GM18507 (cell line): ENCODE results near the gene FZR1.
"Not testable (repeated sequence)": the region's sequence is repeated elsewhere in the genome, so short reads cannot be mapped to it uniquely, and the experiment has no call there.

ENCODE experiments used
- DNase-seq: peaks from one replicate; pipeline ENCODE4 v3.0.0; 2011; ENCODE audit warnings: low read depth; ENCODE audit not compliant: insufficient read length; ENCODE audit errors: extremely low spot score
- FAIRE-seq: peaks from 2 replicates; lab custom pipeline; 2011; peaks lifted over from hg19 to GRCh38; lab: Jason Lieb, UNC

The FZR1 gene

DNA sequence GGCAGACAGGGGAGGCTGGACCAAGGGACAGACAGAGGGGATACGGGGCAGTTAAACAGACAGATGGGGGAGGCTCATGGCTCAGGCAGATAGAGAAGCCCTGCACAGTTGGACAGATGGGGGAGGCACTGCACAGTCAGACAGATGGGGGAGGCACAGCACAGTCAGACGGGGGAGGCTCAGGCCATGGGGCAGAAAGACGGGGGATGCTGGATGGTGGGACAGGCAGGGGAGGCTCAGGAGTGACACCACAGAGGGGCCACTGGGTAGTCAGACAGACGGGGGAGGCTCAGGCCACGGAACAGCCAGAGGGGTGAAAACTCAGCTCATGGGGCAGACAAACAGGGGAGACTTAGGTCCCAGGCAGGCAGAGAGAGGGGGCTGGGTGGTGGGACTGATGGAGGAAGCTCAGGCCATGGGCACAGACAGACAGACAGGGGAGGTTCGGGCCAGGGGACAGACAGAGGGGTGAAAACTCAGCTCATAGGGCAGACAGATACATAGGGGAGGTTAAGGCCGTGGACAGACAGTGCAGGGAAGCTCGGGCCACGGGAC, 50.4 kb downstream of the FZR1 start:
- no peak for FAIRE-seq
- no peak for DNase-seq

DNA sequence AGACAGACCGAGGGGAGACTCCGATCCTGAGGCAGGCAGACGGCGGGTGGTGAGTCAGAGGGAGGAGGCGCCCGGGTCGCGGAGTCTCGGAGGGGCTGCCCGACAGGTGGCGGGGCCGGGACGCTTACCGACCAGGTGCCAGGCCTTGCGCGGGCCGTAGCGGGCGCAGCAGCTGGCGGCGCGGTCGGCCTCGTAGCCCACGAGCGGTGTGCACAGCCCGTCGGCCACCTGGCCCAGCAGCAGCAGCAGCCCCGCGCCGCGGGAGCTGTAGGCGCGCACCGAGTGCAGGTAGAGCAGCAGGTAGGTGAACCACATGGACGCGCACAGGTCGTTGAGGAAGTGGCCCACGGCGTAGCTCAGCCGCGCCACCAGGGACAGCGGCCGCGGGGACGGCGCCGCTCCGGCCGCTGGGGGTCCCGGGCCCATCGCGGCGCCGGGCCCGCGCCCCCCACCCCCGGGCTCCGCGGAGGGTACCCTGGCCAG, 50.9 kb downstream of the FZR1 start:
- FAIRE-seq (no peak), DNase-seq (no peak)

DNA sequence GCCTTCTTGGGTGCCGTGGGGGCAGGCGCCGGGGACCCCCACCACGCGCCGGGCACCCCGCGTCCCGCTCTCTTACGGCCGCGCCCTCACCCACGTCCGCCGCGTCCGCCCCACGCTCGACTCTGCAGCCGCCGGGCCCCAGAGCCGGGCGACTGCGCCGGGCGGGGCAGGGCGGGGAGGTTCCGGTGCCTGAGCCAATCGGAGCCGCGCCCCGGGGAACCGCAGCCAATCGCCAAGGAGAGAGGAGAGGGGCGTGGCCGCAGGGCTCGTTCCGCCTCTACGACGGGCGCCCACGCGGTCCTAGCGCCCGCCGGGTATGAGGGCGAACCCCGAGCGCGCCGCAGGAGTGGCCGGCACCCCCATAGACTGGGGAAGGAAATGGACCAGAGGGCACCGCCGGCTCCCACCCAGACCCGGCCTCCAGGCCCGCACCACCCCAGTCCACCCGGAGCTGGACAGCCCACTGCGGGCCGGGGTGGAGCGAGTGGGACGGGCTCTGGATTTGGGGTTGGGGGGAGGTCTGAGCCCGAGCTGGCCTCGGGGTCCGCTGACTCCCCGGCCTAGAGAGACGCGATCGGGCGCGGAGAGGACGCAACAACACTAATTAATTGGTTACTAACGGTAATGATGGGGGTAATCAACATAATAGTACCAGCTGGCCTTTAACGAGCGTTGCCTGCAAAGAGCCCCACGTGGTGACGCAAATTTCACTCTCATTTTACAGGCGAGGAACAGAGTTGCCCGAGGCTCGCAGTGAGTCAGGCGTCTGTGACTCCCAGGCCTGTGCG, 51.5 kb downstream of the FZR1 start, which contains the start of gene MFSD12:
MFSD12 (minus strand) TSS at position 126 of the 788 bp plus-strand sequence. CDS start 183 bp downstream, outside the sequence.
- peak; percentile 96 for FAIRE-seq
- peak; percentile 100 for DNase-seq

DNA sequence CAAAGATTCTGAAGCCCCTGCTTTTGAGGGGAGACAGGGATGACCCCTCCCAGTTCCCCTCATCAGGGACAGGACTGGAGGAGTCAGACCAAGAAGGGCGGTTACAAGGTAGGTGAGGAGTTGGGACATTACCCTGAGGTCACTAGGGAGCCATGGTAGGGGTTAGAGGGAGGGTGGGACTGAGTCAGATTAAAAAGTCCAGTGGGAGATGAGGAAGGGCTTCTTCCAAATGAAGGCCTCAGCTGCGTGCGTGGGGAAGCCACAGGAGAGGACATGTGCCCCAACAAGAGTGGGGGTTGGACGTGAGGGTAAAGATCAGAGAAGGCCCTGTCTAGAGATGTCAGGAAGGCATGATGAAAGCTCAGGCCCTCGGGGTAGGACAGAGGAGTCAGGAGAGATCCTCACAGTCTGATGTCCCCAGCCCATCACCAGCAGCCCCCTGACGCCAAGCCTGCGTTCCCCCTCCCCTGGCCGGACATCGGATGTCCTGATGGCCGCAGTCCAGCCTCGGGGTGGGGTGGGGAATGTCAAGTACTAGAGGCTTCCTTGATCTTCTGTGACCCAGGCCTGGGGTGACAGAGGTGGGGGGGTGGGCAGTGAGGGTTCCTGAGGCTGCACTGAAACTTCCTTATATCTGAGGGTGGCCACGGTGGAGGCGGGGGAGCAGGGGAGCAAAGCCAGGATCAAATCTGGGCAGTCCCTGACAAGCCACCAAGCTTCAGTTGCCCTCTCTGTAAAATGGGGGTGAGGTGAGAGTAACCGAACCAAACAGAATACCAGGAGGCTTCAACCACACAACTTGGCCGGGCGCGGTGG, 57.8 kb downstream of the FZR1 start:
- no peak for DNase-seq

DNA sequence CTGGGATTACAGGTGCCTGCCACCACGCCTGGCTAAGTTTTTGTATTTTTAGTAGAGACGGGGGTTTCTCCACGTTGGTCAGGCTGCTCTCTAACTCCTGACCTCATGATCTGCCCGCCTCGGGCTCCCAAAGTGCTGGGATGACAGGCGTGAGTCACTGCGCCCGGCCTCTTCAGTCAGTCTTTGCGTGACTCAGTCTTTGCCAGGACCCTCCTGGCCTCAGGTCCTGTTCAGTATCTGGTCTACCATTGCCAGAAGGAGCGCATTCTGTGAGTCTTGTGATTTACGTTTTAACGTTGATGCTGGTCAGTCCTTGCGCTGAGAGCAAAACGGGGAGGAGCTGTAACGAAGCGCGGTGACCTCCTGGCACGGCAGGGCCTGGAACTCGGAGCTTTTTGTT, 59.0 kb downstream of the FZR1 start:
- DNase-seq (no peak), FAIRE-seq (no peak)

More for the DNA sequence above, 57.8 kb downstream of the FZR1 start:
- no peak for FAIRE-seq

DNA sequence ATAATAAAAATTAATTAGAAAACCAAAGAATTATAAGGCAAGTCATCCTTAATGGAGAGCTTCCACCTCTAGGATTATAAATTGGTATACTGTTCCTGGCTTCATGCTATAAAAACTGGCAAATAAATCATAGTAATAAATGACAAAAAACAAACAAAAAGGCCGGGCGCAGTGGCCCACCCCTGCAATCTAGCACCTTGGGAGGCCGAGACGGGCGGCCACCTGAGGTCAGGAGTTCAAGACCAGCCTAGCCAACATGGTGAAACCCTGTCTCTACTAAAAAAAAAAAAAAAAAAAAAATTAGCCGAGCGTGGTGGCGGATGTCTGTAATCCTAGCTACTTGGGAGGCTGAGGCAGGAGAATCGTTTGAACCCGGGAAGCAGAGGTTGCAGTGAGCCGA, 63.9 kb downstream of the FZR1 start:
- not testable (repeated sequence) for FAIRE-seq, DNase-seq

DNA sequence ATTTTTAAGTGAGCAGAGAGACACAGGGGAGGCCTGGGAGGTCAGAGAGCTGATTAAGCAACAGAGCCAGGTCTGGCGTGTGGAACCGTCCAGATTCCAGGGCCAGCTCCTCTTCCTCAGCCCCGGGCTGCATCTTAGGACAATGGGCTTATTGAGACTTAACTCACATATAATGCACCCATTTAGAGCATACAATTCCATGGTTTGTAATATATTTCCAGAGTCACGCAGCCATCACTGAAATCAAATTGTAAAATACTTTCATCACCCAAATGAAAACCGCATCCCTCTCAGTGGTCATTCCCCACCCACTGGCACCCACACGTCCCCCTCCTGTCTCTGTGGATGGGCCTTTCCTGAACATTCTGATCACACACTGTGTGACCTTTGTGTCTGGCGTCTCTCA, 64.5 kb downstream of the FZR1 start:
- FAIRE-seq = no peak

DNA sequence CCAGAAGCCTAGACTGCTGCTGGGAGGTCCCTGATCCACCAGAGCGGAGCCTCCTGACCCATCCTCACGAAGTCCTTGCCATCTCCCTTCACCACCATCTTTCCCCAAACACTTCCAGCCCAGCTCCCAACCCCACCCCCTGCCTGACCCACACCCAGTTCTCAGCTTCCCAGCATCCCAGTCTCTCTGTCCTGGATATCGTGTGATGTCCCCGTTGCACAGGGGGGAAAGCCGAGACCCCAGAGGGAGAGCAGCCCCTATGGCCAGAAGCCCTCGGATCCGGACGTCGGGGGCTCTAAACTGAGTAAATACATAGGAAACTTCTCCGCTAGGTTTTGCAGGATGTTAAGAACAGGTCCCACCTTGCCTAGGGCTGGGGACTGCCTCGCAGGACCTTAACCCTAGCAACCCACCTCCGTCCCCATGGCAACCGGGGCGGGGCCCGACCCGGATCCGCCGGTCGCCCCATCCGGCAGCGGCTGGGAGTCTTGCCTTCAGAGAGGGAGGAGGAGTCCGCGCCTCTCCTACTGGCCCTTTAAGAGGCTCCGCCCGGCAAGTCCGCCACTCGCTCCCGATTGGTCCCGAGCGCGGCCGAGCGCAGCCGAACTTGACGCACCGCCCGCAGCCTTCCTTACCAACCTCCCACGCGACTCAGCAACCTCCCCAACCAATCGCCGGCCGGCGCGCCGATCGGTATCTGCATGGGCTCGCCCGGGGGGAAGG, 66.2 kb downstream of the FZR1 start:
- DNase-seq = peak; percentile 96
- FAIRE-seq = peak; percentile 99

More for the DNA sequence above, 64.5 kb downstream of the FZR1 start:
- no peak for DNase-seq

DNA sequence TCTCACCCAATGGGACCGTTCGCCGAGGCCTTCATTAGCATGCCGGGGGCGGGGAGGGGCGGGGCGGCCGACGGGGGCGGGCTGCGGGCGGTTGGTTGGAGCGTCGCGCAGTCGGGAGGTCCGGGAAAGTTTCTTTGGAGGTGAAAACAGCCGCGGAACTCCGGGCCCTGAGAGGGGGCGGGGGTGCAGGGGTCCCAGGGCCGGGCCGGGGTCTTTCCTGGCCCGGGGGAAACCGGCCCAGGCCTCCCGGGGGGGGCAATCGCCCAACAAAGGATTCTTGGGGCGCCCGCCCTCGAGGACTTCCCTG, 66.7 kb downstream of the FZR1 start, which contains the start of gene HMG20B:
HMG20B (plus strand) TSS at position 90 of the 307 bp plus-strand sequence. CDS start 366 bp downstream, outside the sequence.
- DNase-seq (no peak), FAIRE-seq (no peak)

DNA sequence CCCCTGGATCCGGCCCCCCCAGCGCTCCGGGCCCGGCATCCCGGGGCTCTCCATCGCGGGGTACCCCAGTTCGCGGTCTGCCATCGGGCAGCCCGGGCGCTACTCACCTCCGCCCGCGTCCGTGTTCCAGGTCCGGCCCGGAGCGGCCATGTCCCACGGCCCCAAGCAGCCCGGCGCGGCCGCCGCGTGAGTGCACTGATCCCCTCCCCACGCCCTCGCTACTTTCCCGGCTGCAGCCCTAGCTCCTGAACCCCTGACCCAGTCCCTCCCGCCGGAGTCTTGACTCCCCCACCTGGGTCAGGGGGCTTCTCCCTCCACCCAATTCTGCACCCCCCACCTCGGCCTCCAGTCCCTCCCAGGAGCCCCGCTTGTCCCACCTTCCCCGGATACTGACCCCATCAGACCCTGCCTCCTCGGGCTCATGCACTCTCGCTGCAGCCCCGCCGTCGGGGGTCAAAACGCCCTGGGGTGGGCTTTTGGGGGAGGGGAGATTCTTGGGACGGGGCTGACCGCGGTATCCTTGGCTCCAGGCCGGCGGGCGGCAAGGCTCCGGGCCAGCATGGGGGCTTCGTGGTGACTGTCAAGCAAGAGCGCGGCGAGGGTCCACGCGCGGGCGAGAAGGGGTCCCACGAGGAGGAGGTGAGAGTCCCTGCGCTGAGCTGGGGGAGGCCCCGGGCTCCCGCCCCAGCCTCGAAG, 67.2 kb downstream of the FZR1 start:
- no peak for FAIRE-seq
- no peak for DNase-seq

DNA sequence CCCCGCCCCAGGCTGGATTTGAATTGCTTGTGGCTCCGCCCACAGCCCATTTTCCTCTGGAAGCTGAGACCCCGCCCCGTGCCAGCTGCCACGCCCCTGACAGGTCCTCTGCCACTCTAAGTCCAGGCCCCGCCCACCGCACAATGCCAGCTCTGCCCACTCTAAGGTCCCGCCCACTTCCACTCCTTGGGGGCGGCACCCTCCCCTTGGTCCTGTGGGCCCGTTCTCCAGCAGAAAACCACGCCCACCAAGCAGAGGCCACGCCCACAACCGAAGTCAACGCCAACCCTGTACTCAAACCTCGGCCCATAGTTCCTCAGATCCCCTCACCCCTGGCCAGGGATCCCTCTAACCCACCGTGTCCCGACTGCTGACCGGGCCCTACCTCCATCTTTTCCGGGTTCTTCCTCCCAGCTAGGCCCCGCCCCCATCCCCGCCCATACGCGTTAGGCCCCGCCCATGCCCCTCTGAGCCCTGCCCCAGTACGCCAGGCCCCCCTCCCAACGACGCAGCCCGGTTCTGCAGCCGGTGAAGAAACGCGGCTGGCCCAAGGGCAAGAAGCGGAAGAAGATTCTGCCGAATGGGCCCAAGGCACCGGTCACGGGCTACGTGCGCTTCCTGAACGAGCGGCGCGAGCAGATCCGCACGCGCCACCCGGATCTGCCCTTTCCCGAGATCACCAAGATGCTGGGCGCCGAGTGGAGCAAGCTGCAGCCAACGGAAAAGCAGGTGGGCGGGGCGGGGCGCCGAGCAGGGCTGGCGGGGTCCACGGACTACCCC, 67.9 kb downstream of the FZR1 start:
- DNase-seq (peak; percentile 73), FAIRE-seq (peak; percentile 98)

DNA sequence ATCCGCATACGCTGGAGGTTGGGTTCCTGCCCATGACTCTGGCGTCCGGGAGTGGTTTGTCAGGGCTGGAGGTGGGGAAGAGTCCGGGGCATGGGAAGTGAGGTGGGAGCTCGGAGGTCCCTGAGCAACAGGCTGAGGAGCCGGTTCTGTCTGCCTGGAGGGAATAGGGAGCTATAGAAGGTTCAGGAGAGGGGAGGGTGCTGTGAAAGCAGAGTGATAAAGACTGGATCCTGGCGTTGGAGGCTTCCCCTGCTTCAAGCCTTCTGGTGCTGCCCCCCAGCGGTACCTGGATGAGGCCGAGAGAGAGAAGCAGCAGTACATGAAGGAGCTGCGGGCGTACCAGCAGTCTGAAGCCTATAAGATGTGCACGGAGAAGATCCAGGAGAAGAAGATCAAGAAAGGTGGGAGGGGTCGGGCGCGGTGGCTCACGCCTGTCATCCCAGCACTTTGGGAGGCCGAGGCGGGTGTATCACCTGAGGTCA, 69.2 kb downstream of the FZR1 start:
- DNase-seq = no peak
- FAIRE-seq = no peak

DNA sequence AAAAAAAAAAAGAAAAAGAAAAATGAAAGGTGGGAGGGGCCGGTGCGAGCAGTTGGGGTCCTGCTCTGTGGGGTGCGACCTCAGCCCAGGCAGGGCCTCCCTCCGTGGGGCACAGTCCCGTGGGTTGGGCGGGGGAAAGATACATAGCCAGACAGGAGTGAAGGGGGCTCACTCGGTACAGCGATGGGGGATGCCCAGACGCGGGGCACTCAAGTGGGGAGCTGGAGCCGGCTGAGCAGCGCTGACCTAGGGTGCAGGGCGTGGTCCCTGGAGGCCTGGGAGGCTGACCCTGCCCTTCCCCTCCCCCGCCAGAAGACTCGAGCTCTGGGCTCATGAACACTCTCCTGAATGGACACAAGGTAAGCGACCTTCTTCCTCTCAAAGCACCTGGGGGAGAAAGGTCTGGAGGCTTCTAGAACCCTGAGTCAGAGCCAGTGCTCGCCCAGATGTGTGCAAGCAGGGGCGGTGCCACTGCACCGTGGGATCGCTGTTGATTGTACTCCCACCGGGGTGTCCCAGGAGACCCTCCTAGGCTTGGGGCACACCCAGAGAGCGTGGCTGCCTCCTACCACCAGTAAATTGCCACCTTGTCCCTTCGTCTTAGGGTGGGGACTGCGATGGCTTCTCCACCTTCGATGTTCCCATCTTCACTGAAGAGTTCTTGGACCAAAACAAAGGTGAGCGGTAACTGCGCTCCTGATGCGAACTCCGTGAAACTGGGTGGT, 70.0 kb downstream of the FZR1 start:
- FAIRE-seq (no peak), DNase-seq (no peak)

DNA sequence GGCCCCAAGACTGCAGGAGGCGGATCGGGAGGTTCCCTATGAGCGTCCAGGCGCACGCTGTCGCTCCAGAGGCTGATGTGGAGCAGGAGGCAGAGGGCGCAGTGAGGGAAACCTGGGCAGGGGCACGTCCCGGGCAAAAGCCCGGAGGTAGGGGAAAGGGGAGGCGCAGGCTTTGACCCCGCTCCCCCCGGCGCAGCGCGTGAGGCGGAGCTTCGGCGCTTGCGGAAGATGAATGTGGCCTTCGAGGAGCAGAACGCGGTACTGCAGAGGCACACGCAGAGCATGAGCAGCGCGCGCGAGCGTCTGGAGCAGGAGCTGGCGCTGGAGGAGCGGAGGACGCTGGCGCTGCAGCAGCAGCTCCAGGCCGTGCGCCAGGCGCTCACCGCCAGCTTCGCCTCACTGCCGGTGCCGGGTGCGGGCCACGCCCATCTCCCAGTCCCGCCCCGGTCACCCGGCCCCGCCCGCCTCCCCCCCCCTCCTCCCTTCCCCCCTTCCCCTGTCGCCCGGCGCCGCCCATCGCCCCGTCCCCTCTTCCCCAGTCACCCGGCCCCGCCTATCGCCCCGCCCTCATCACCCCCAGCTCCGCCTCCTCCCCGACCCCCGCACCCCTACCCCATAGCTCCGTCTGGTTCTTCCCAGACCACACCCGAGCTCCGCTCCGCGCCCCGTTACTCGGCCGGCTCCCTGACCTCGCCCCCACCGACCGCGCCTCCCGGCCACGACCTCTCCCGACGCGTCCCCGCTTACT, 70.8 kb downstream of the FZR1 start:
- FAIRE-seq = no peak
- DNase-seq = no peak

DNA sequence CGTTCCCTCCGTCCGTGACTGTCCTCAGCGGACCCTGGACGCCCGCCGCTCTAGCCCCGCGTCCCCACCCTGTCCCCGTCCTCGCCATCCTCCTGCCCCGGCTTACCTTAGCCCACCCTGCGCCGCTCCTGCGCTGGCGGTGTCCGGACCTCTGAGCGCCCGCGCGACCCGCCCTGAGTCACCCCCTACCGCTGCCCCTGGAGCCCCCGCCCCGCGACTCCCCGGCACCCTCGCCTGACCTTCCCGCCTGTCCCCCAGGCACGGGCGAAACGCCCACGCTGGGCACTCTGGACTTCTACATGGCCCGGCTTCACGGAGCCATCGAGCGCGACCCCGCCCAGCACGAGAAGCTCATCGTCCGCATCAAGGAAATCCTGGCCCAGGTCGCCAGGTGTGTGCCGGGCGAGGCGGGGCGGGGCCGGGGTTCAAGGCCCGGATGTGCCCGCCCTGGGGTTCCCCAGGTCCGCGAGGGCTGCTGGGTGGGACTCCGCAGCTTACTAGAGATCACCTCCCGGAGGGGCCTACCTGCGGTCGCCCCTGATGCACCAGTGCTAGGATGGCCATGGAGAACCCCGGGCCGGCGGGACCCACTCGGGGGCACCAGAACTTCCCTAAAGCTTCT, 71.7 kb downstream of the FZR1 start:
- FAIRE-seq = no peak

DNA sequence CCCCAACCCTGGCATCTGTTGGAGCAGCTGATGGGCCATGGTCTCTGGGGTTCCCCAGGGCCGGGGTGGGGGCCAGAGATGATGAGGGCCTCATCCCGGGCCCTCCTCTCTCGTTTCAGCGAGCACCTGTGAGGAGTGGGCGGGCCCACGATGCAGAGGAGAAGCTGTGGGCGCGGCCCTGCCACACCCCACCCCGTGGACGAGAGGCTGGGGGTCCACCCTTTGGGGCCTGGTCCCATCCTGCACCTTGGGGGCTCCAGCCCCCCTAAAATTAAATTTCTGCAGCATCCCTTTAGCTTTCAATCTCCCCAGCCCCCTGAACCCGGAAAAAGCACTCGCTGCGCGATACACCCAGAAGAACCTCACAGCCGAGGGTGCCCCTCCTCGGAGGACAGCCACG, 72.3 kb downstream of the FZR1 start:
- FAIRE-seq (no peak), DNase-seq (no peak)

More for the DNA sequence above, 71.7 kb downstream of the FZR1 start:
- DNase-seq = no peak
